EH (cell line): ENCODE measurements around the gene TNS1.
A peak's percentile ranks its signal among the peaks of the same experiment; 100 is the strongest.

Source experiments
- DNase-seq: peaks from one replicate; pipeline ENCODE4 v3.0.0-alpha.2; 2015; ENCODE audit warnings: low read depth

TNS1 gene

DNA sequence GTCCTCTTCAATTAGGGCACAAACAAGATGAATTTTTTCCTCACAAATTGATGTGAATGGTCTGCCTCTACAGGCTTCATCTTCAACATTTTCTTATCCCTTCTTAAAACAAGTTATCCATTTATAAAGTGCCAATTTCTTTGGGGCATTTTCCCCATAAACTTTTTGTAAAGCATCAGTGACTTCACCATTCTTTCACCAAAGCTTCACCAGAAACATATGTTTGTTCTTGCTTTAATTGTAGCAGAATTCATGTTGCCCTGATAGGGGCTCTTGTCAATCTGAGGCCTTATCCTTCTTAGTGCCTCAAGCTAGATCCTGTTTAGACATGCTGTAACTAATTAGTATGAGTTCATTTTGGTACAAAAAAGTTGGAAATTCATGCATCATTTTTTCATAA is 226.2 kb downstream of the TNS1 start:
- no peak for DNase-seq

GRCh38 chr2:217775920-217776503 is 226.8 kb downstream of the TNS1 start:
- no peak for DNase-seq

- no peak for DNase-seq
Measured at GRCh38 chr2:217774232-217774631, 228.6 kb downstream of the TNS1 start.

- no peak for DNase-seq
Measured at GRCh38 chr2:217773539-217773938, 229.3 kb downstream of the TNS1 start.

- no peak for DNase-seq
Measured at GRCh38 chr2:217766356-217766755, 236.4 kb downstream of the TNS1 start.

DNA sequence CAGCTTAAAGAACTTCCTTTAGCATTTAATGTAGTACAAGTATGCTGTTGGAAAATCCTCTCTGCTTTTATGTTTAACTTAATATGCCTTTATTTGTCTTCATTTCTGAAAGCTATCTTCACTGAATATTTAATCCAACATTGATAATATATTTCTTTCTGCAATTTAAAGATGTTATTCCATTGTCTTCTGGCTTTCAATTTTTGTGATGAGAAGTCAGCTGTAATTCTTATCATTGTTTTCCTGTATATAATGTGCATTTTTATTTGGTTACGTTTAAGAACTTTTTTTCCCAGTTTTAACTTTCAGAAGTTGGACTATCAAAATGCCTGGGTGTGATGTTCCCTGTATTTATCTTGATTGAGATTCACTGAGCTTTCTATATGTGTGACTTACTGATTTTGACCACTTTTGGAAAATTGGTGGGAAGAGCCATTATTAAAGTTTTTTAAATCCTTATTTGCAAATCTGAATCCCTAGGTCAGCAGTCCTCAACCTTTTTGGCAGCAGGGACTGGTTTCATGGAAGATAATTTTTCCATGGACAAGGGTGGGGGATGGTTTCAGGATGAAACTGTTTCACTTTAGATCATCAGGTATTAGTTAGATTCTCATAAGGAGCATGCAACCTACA is 241.0 kb downstream of the TNS1 start:
- DNase-seq, result no peak

DNA sequence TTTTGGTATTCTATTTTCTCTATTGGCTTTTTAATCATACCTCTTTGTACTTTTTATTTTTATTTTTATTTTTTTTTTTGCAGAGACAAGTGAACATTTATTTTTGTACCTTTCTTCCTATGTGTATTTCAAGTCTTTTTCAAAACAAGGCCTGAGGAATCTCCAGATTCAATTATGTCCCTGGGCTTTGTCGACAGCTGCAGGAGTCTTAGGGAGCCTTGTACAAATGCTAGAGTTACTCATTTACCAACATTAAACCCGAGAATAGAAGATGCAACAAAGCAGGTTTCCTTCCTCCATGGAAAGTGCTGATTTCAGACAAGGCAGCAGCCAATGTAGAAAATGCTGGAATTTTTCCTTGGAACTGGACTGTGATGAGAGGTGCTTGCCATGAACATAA is 242.8 kb downstream of the TNS1 start:
- DNase-seq, result no peak

DNA sequence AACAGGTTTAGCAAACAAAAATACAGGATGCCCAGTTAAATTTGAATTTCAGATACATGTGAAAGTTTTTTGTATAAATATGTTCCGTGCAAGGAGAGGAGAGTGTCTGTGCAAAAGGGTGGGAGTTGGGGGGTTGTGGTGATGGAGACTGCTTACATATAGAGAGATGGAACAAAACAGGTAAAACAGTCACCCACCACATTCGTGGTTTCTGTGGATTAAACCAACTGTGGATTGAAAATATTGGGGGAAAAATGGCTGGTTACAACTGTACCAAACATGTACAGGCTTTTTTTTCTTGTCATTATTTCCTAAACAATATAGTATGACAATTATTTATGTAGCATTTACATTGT is 245.7 kb downstream of the TNS1 start:
- no peak for DNase-seq

DNA sequence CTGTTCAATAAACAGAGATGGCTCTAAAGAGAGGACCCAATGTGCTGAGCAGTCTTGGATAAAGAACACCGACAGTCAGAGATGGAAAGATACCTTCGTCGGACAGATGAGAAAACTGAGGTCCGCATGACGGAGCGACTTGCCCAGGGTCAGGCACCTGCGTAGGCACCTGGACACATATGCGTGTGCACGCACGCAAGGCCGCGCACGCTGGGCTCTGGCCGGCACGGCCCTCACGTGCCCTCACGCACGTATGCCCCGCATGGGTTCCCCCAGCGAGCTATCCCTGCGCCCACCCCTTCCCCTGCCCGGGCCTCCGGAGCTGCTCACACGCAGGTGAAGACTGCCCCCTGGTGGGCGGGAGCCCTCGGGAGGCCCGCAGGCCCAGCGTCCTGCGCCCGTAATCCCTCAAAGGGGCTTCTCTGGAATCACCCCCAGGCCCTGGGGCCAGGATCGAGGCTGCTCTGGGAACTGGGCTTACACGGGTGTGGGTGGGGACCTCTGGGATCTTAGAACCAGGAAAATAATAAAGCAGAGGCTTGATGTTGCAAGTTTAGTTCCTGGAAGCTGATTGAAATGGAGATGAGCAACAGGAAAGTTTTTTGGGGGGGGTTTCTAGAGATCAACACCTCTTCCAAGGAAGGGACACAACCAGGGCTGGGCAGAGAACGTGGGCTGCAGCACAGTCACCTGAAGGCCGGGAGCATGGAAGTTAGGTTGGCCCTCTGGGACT is 246.3 kb downstream of the TNS1 start:
- DNase-seq, result peak; percentile 56

- DNase-seq, result no peak
Measured at GRCh38 chr2:217755027-217755745, 247.6 kb downstream of the TNS1 start.

GRCh38 chr2:217753460-217754200 is 249.2 kb downstream of the TNS1 start:
- peak; percentile 77 for DNase-seq

DNA sequence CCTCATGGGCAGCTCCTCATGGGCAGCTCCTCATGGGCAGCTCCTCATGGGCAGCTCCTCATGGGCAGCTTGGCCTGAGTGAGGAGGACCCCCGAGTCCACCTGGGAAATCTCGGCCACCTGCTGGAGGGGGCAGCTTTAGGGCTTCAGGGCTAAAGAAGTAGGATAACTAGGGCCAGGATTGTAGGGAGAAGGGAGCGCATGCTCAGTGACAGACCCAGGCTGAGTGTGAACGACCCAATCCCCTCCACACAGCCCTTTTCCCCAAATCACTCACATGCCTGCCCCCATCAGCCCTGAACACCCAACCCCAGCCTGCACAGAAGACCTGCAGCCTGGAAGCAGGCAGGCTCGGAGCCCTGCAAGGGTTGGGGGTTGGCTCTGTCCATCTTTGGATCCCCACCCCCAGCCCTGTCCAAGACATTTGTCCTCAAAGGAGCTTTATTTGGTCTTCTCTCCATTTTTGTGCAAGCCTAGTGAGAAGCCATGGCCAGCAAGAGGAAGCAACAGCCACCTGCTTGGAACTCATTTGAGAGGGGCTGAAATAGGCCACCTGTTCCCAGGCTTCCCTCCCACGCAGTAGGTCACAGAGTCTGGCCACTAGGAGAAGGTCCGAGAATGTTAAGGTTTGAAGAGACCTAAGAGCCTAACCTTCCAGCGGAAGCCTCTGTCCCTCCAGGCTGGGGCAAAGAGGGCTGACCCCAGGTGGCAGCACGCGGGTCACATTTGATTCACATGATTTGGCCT is 249.9 kb downstream of the TNS1 start:
- no peak for DNase-seq

DNA sequence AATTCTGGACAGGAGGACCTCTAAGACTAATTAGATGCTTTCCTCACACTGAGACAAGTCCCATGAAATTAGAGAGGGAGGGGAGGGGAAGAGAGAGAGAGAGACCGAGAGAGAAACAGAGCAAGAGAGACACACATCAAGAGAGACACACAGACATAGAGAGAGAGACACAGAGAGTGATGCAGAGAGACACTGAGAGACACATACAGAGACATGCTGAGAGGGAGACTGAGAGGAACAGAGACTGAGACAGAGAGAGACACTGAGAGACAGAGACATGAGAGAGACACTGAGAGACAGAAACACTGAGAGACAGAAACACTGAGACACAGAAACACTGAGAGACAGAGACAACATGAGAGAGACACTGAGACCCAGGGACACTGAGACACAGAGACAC is 250.8 kb downstream of the TNS1 start:
- no peak for DNase-seq

DNA sequence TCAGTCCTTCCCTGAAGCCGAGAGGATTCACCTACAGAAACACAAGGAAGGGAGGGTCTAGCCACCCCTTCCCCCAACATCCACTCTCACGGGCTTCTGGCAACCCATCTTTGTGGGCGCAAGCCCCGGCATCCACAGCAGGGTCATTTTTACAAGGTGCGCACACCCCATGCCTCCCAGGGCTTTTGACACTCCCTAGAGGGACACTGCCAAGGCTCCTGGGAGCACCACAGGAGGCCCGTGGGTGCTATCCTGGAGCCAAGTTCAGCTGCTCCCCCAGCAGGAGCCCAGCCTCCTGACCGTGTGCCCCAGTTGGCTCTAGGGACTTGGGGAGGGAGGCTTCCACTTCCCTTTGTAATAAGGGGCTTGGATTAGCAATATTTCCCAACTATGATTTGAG is 251.6 kb downstream of the TNS1 start:
- no peak for DNase-seq
